NCI-H748 (cell line): Measurements from ENCODE around the gene CNOT8.
"Not testable (repeated sequence)": the region's sequence is repeated elsewhere in the genome, so short reads cannot be mapped to it uniquely, and the experiment has no call there.

Experiments
- DNase-seq: peaks from one replicate; lab custom pipeline; 2025; ENCODE audit not compliant: unreplicated experiment; lab: John Stamatoyannopoulos, UW

CNOT8 gene

DNA sequence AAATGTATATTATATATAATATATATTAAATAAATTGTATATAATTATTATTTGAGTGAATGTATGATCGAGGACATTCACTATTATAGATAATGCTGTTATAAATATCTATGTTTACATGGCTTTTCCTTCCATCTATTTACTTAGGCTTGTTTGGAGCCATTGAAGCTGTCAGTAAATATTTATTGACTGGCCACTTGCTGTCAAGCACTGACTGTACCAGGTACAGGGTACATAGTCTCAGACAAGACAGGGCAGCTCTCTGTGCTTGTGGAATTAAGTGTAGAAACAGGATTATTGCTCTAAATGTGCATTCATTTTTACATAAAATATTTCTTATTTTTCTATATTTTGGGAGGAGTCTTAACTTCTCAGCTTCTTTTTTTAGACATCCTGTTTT, 24.4 kb upstream of the CNOT8 start:
- no peak for DNase-seq

DNA sequence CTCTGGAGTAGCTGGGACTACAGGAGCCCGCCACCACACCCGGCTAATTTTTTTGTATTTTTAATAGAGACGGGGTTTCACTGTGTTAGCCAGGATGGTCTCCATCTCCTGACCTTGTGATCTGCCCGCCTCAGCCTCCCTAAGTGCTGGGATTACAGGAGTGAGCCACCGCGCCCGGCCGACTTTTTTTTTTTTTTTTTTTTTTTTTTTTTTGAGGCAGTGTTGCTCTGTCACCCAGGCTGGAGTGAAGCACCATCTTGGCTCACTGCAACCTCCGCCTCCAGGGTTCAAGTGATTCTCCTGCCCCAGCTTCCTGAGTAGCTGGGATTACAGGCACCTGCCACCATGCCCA, 22.8 kb upstream of the CNOT8 start:
- DNase-seq: not testable (repeated sequence)

- DNase-seq: peak; percentile 12
These were observed 22.2 kb upstream of the CNOT8 start for GRCh38 chr5:154836225-154836624.

DNA sequence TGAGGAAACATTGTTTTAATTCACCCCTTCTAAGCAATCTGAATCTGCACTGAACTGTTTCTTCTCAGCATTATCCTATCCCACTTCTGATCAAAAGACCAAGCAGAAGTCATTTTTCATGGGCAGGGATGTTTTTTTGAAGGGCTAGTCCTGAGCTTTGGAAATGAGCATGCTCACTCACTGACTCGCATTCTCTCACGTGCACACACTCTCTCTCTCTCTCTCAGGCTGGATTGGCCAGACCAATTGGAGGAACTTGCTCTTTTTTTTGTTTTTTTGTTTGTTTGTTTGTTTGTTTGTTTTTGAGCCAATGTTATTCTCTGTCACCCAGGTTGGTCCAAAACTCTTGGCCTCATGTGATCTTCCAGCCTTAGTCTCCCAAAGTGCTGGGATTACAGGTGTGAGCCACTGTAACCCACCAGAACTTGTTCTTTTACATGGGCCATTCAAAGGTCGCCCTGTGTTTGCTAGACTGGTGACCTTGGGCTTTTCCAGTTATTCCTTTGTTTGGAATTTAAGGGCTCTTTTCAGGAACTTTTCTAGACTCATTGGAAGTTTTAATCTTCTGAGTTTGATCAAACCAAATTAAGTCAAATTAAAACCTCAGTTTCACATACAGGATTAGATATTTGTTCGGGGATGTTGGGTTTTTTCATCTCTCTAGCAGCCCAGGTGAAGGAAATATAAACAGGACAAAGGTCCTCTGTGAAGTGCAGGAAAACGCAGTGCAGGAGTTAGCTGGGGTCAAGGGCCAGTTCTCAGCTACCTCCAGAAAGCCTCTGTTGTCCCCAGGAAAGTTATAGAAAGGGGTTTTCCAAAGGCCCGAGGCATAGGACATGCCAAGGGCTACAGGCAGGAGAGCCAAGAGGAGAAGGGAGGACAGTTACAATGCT, 21.2 kb upstream of the CNOT8 start:
- no peak for DNase-seq

DNA sequence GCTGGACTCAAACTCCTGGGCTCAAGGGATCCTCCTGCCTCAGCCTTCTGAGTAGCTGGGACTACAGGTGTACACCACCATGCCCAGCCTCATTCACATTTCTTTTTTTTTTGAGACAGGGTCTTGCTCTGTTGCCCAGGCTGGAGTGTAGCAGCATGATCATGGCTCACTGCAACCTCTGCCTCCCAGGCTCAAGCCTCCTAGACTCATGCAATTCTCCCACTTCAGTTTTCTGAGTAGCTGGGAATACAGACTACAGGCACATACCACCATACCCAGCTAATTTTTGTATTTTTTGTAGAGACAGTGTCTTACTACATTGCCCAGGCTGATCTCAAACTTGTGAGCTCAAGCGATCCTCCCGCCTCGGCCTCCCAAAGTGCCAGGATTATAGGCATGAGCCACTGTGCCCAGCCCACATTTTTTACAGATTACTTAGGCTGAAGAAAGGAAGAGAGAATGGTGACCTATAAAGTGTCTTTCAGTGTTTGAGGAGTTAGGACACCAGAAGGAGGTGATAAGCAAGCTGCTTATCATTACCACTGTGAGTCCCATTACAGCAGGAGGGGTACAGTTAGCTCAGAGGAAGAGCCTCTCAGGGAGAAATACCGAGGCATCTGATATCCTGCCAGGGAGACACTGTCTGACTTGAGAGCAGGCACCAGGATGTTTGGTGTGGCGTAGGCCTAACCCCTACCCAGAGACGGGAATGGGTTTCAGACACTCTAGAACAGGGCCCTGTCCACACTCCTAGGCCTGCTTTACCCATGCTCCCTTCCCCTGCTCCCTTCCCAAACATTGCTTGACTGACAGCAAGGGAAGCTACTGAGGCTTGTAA, 17.8 kb upstream of the CNOT8 start:
- DNase-seq: no peak

DNA sequence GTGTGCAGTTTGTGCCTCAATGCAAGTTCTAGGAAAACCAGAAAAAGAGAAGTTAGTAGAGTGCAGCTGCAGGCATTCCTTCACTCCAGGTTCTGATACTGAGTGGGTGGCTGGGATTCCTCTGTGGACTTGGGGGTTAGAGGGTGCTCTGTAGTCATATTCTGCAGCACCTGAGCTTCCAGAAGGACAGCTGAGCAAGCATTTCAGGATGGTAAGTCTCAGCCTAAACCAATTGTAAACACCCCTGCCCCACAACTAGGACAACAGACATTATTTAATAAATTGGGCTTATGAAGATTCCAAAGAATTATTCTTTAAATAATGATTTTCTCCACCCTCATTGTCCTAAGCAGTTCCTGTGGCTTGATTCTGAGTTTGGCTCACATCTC, 17.2 kb upstream of the CNOT8 start:
- DNase-seq: no peak

GRCh38 chr5:154842689-154843530, 15.5 kb upstream of the CNOT8 start:
- no peak for DNase-seq

GRCh38 chr5:154844809-154845208, 13.6 kb upstream of the CNOT8 start:
- peak; percentile 39 for DNase-seq

GRCh38 chr5:154849264-154849785, 9.1 kb upstream of the CNOT8 start:
- no peak for DNase-seq

- no peak for DNase-seq
These were observed 8.6 kb upstream of the CNOT8 start for GRCh38 chr5:154849791-154850201.

DNA sequence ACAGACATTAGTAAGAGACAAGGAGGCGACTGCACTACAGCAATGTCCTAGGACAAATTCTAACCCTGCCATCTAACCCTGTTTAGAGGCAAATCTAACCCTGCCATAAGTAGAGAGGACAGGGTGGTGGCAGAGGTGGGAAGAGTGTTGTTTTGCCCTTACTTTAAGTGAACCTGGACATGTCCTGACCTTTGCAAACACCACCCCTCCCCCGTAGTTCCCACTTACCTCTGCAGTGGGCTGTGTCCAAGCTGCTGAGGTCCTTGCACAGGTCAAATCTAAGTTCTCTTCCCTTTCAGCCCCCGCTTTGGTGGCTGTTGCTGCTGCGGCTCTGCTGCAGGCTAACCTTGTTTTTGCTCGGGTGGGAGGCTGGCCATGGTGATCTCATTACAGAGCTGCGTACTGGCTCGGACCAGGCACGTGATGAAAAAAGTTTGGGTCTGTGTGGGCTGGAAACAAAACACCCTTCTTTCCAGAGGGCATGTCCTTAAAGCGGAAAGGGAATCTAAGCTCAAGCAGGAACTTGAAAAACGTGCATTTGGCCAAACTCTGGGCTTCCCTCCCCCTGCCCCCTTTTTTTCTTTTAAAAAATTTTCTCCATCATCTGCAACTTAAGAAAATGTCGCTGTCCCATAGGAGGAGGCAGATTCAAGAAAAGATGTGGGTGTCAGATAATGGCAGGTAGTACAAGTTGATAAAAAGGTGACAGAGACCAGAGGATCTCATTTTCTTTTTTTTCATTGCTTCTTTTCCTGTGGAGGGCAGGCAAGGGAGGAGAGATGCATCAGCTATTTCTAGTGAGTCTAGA, 8.0 kb upstream of the CNOT8 start, which contains the start of gene FAXDC2:
FAXDC2 (minus strand) TSS at position 349 of the 808 bp plus-strand sequence. CDS start 12,425 bp downstream, outside the sequence.
- no peak for DNase-seq

GRCh38 chr5:154851351-154851750, 7.1 kb upstream of the CNOT8 start:
- no peak for DNase-seq

- peak; percentile 99 for DNase-seq
These were observed 714 bp upstream of the CNOT8 start for GRCh38 chr5:154857530-154858296.

DNA sequence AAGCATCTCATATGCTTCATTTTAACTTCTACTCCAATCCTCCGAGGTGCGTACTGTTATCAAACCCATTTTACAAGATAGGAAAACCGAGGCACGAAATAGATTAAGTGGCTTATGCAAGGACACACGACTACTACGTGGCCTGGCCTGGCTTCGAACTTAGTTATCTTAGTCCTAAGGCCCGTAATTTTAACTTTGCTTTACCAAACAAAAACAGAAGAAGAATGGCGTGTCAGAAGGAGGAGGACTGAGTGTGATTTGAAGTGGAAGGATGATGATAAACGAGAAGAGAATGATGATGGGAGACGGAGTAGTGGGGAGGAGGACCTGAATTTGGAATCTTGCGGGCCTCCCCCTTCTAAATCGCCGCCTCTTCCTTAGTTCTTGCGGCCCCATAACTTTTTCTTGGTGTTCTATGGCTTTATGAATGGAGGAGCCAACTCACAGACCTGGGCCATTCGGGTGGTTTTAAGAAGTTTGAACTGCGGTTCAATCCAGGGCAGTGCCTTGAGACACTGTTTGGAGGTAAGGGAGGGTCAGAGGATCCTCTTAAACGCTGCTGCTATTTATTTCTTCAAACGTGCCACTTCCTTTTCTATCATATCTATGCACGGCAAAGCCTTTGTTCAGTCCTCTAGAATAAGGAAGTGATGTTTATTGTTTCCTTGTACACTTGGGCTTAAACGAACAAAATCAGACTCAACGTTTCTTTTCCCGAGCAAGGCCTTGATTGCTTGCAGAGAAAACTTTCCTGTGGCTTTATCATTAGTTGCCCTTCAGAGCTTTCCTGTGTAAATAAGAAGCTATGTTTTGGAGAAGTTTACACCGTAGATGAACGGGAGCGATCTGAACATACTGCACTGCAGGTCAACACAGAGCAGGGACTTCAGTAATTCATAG, 795 bp downstream of the CNOT8 start:
- DNase-seq: peak; percentile 46

- no peak for DNase-seq
These were observed 1.7 kb downstream of the CNOT8 start for GRCh38 chr5:154860123-154860522.

DNA sequence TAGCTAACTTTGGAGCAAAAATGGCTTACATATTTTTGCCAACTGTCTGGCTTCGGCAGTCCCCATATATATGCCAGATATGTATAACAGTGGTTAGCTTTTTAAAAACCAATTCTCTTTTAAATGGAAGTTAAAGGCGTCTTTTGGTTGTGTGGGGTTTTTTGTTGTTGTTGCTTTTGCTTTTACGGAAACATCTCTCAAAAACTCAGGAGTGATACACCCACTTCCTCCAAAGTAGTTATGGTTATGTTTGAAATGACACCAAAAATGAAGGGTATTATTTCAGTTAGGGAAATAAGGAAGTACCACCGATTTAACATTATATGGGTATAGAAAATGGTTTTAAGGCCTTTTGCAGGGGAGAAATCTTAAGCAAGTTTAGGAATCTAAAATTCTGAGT, 2.3 kb downstream of the CNOT8 start:
- no peak for DNase-seq

DNA sequence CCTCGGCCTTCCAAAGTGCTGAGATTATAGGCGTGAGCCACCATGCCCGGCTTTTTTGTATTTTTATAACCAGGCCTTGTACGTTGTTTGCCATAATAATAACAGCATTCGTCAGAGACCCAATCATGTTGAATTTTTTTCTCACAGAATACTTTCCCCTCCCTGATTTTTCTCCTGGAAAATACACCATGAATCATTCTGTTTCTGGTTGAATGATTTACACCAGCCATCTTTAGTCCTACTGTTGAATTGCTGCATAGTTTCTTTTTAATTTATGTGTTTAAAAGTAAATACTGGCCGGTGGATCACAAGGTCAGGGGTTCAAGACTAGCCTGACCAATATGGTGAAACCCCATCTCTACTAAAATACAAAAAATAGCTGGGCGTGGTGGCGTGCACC, 3.5 kb downstream of the CNOT8 start:
- no peak for DNase-seq

GRCh38 chr5:154862766-154863165, 4.3 kb downstream of the CNOT8 start:
- DNase-seq: no peak
